ENCODE data around the gene PDGFC. TPM values are rescaled to one million over a fixed set of nuclear protein-coding genes. Genes with fewer than 3 reads are reported as not detected.
A peak's percentile ranks its signal among the peaks of the same experiment; 100 is the strongest.

The PDGFC gene
- total and polyA plus RNA-seq, 4 experiments from 2014 or later, result 0.29 TPM; not detected in 3

GRCh38 chr4:156888762-156889161 lies 82.8 kb downstream of the PDGFC start:
- H3K27ac Mint-ChIP-seq, result no peak overlapping the region
- ChIA-PET CTCF (ENCODE audit: partially characterized antibody) (no interaction called here), POLR2A (ENCODE audit: partially characterized antibody) (no interaction called here)
- H3K9me3 Mint-ChIP-seq, result peaks cover 0 to 5% (median 2%) of the 10 kb centered on the region in 8 donors
- no peak overlapping the region for H3K4me3 Mint-ChIP-seq
- Histone ChIP-seq H3K9me3 (ENCODE audit: control insufficient read depth in 1 of 2, low read length in 2 of 2) (no peaks in the 10 kb centered on the region), H3K4me1 (ENCODE audit: insufficient read depth, low read length) (no peaks in the 10 kb centered on the region), H3K27me3 (ENCODE audit: insufficient read depth, low read length) (no peaks in the 10 kb centered on the region), H3K4me3 (ENCODE audit: low read length in 2 of 2) (no peak overlapping the region), H3K36me3 (ENCODE audit: insufficient read depth, low read length) (no peaks in the 10 kb centered on the region), H3K27ac (ENCODE audit: low read depth, low read length) (no peak overlapping the region)
- H3K4me1 Mint-ChIP-seq, result no peaks in the 10 kb centered on the region
- no peak for DNase-seq
- H3K36me3 Mint-ChIP-seq, result no peaks in the 10 kb centered on the region
- H3K27me3 Mint-ChIP-seq, result no peaks in the 10 kb centered on the region
- intact Hi-C loops (cut with micrococcal nuclease), result no loop called here

DNA sequence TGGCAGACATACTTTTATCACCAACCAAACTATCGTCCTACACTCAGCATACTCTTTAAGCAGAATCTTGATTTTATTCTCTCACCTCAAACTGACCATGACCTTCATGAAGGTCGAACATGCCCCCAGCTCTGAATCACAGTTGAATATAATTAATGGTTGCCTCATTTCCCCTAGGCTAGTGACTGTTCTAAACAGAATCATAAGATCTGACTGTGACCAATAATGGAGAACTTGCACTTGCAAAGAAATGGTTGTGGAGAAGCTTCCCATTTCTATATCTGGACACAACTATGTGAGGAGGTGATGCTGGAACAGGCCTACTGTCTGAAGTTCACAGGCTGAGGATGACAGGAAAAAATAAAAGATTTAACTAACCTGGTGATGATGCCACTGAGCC lies 85.1 kb downstream of the PDGFC start:
- Mint-ChIP-seq H3K4me3 (no peak overlapping the region), H3K4me1 (no peaks in the 10 kb centered on the region), H3K9me3 (peaks cover 0 to 6% (median 2%) of the 10 kb centered on the region in 8 donors), H3K36me3 (no peaks in the 10 kb centered on the region), H3K27ac (no peak overlapping the region), H3K27me3 (no peaks in the 10 kb centered on the region)
- H3K27me3 ChIP-seq (ENCODE audit: insufficient read depth, low read length), result no peaks in the 10 kb centered on the region
- POLR2A ChIA-PET (ENCODE audit: partially characterized antibody), result no interaction called here
- no peaks in the 10 kb centered on the region for H3K4me1 ChIP-seq (ENCODE audit: insufficient read depth, low read length)
- no peak overlapping the region for H3K27ac ChIP-seq (ENCODE audit: low read depth, low read length)
- intact Hi-C loops (cut with micrococcal nuclease), result no loop called here
- DNase-seq, result no peak
- CTCF ChIA-PET (ENCODE audit: partially characterized antibody), result no interaction called here
- H3K9me3 ChIP-seq (ENCODE audit: control insufficient read depth in 1 of 2, low read length in 2 of 2), result no peaks in the 10 kb centered on the region
- H3K36me3 ChIP-seq (ENCODE audit: insufficient read depth, low read length), result no peaks in the 10 kb centered on the region
- no peak overlapping the region for H3K4me3 ChIP-seq (ENCODE audit: low read length in 2 of 2)

GRCh38 chr4:156885374-156885773 lies 86.2 kb downstream of the PDGFC start:
- H3K9me3 Mint-ChIP-seq, result peaks cover 0 to 17% (median 1%) of the 10 kb centered on the region in 8 donors
- Histone ChIP-seq H3K4me1 (ENCODE audit: insufficient read depth, low read length) (no peaks in the 10 kb centered on the region), H3K36me3 (ENCODE audit: insufficient read depth, low read length) (no peaks in the 10 kb centered on the region), H3K4me3 (ENCODE audit: low read length in 2 of 2) (no peak overlapping the region), H3K27ac (ENCODE audit: low read depth, low read length) (no peak overlapping the region), H3K27me3 (ENCODE audit: insufficient read depth, low read length) (no peaks in the 10 kb centered on the region), H3K9me3 (ENCODE audit: control insufficient read depth in 1 of 2, low read length in 2 of 2) (no peaks in the 10 kb centered on the region)
- no peak for DNase-seq
- H3K27ac Mint-ChIP-seq, result no peak overlapping the region
- no peaks in the 10 kb centered on the region for H3K36me3 Mint-ChIP-seq
- H3K4me1 Mint-ChIP-seq, result no peaks in the 10 kb centered on the region
- H3K4me3 Mint-ChIP-seq, result no peak overlapping the region
- H3K27me3 Mint-ChIP-seq, result no peaks in the 10 kb centered on the region
- POLR2A ChIA-PET (ENCODE audit: partially characterized antibody), result no interaction called here
- intact Hi-C loops (cut with micrococcal nuclease), result no loop called here
- CTCF ChIA-PET (ENCODE audit: partially characterized antibody), result no interaction called here

- Mint-ChIP-seq H3K27ac (no peak overlapping the region), H3K4me1 (no peaks in the 10 kb centered on the region), H3K27me3 (no peaks in the 10 kb centered on the region), H3K4me3 (no peak overlapping the region), H3K9me3 (peaks cover 0 to 17% (median 0%) of the 10 kb centered on the region in 8 donors), H3K36me3 (no peaks in the 10 kb centered on the region)
- no peaks in the 10 kb centered on the region for H3K27me3 ChIP-seq (ENCODE audit: insufficient read depth, low read length)
- no peak overlapping the region for H3K27ac ChIP-seq (ENCODE audit: low read depth, low read length)
- no peaks in the 10 kb centered on the region for H3K36me3 ChIP-seq (ENCODE audit: insufficient read depth, low read length)
- H3K4me3 ChIP-seq (ENCODE audit: low read length in 2 of 2), result no peak overlapping the region
- ChIA-PET POLR2A (ENCODE audit: partially characterized antibody) (no interaction called here), CTCF (ENCODE audit: partially characterized antibody) (no interaction called here)
- DNase-seq, result no peak
- no peaks in the 10 kb centered on the region for H3K4me1 ChIP-seq (ENCODE audit: insufficient read depth, low read length)
- H3K9me3 ChIP-seq (ENCODE audit: control insufficient read depth in 1 of 2, low read length in 2 of 2), result no peaks in the 10 kb centered on the region
- intact Hi-C loops (cut with micrococcal nuclease), result no loop called here
These were observed 87.4 kb downstream of the PDGFC start for GRCh38 chr4:156884183-156884582.

DNA sequence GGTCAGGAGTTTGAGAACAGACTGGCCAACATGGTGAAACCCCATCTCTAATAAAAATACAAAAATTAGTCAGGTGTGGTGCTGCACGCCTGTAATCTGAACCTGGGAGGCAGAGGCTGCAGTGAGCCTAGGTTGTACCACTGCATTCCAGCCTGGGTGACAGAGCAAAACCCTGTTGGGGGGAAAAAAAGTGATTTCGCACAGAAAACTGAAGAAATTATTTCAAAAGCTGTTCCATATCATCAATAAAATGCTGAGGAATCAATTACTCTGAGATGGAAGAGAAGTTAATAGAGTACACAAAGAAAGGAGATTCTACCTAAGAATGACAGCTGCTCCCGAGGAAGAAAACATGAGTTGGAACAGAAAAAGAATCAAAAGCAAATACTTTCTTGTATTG lies 95.9 kb downstream of the PDGFC start:
- ChIA-PET CTCF (ENCODE audit: partially characterized antibody) (no interaction called here), POLR2A (ENCODE audit: partially characterized antibody) (no interaction called here)
- no peak overlapping the region for H3K4me3 ChIP-seq (ENCODE audit: low read length in 2 of 2)
- Mint-ChIP-seq H3K27me3 (no peaks in the 10 kb centered on the region), H3K4me3 (no peak overlapping the region), H3K9me3 (peaks cover 0 to 18% (median 0%) of the 10 kb centered on the region in 8 donors), H3K4me1 (no peaks in the 10 kb centered on the region), H3K27ac (no peak overlapping the region), H3K36me3 (no peaks in the 10 kb centered on the region)
- H3K27me3 ChIP-seq (ENCODE audit: insufficient read depth, low read length), result no peaks in the 10 kb centered on the region
- intact Hi-C loops (cut with micrococcal nuclease), result no loop called here
- no peaks in the 10 kb centered on the region for H3K4me1 ChIP-seq (ENCODE audit: insufficient read depth, low read length)
- DNase-seq, result no peak
- no peaks in the 10 kb centered on the region for H3K9me3 ChIP-seq (ENCODE audit: control insufficient read depth in 1 of 2, low read length in 2 of 2)
- no peak overlapping the region for H3K27ac ChIP-seq (ENCODE audit: low read depth, low read length)
- no peaks in the 10 kb centered on the region for H3K36me3 ChIP-seq (ENCODE audit: insufficient read depth, low read length)

- Histone ChIP-seq H3K4me1 (ENCODE audit: insufficient read depth, low read length) (no peaks in the 10 kb centered on the region), H3K4me3 (ENCODE audit: low read length in 2 of 2) (no peak overlapping the region), H3K27ac (ENCODE audit: low read depth, low read length) (no peak overlapping the region), H3K27me3 (ENCODE audit: insufficient read depth, low read length) (no peaks in the 10 kb centered on the region), H3K9me3 (ENCODE audit: control insufficient read depth in 1 of 2, low read length in 2 of 2) (no peaks in the 10 kb centered on the region), H3K36me3 (ENCODE audit: insufficient read depth, low read length) (no peaks in the 10 kb centered on the region)
- Mint-ChIP-seq H3K27me3 (no peaks in the 10 kb centered on the region), H3K9me3 (peaks cover 0 to 15% (median 0%) of the 10 kb centered on the region in 8 donors), H3K27ac (no peak overlapping the region), H3K4me3 (no peak overlapping the region), H3K4me1 (no peaks in the 10 kb centered on the region), H3K36me3 (no peaks in the 10 kb centered on the region)
- ChIA-PET POLR2A (ENCODE audit: partially characterized antibody) (no interaction called here), CTCF (ENCODE audit: partially characterized antibody) (interaction anchor here (0.5 kb wide), 1 partner anchor 92 kb away, joined by 4 read pairs; no protein-coding TSS in a partner anchor)
- DNase-seq, result no peak
- intact Hi-C loops (cut with micrococcal nuclease), result no loop called here
These were observed 96.5 kb downstream of the PDGFC start for GRCh38 chr4:156875055-156875454.

DNA sequence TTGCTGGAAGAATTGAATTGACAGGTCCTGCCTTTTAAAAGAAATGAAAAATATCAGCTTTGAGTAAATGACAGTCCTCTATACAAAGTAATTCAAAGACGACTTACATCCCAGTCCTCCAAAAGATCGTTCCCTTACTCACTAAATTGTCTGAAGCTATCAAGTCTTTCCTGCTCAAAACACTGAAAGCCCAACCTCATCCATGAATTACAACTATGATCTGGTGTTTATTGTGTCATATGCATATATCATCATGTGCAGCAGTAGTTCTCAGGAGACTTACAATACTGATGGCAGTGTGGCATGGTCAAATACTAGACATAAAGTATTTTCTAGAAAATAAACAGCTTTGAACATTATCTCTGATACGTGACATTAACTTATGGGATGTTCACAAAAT lies 97.8 kb downstream of the PDGFC start:
- no peak overlapping the region for H3K27ac ChIP-seq (ENCODE audit: low read depth, low read length)
- Mint-ChIP-seq H3K4me1 (no peaks in the 10 kb centered on the region), H3K27ac (no peak overlapping the region), H3K36me3 (no peaks in the 10 kb centered on the region), H3K4me3 (no peak overlapping the region), H3K27me3 (no peaks in the 10 kb centered on the region), H3K9me3 (peaks cover 0 to 15% (median under 1%) of the 10 kb centered on the region in 8 donors)
- H3K9me3 ChIP-seq (ENCODE audit: control insufficient read depth in 1 of 2, low read length in 2 of 2), result no peaks in the 10 kb centered on the region
- intact Hi-C loops (cut with micrococcal nuclease), result no loop called here
- ChIA-PET POLR2A (ENCODE audit: partially characterized antibody) (no interaction called here), CTCF (ENCODE audit: partially characterized antibody) (no interaction called here)
- H3K36me3 ChIP-seq (ENCODE audit: insufficient read depth, low read length), result no peaks in the 10 kb centered on the region
- no peaks in the 10 kb centered on the region for H3K4me1 ChIP-seq (ENCODE audit: insufficient read depth, low read length)
- no peak for DNase-seq
- H3K4me3 ChIP-seq (ENCODE audit: low read length in 2 of 2), result no peak overlapping the region
- H3K27me3 ChIP-seq (ENCODE audit: insufficient read depth, low read length), result no peaks in the 10 kb centered on the region

GRCh38 chr4:156870861-156871260 lies 100.7 kb downstream of the PDGFC start:
- Histone ChIP-seq H3K4me1 (ENCODE audit: insufficient read depth, low read length) (no peaks in the 10 kb centered on the region), H3K36me3 (ENCODE audit: insufficient read depth, low read length) (no peaks in the 10 kb centered on the region), H3K4me3 (ENCODE audit: low read length in 2 of 2) (no peak overlapping the region), H3K27ac (ENCODE audit: low read depth, low read length) (no peak overlapping the region), H3K27me3 (ENCODE audit: insufficient read depth, low read length) (no peaks in the 10 kb centered on the region), H3K9me3 (ENCODE audit: control insufficient read depth in 1 of 2, low read length in 2 of 2) (no peaks in the 10 kb centered on the region)
- Mint-ChIP-seq H3K27ac (peak overlapping the region in 1 of 7 donors; percentile 8), H3K36me3 (no peaks in the 10 kb centered on the region), H3K27me3 (no peaks in the 10 kb centered on the region), H3K4me1 (no peaks in the 10 kb centered on the region), H3K9me3 (peaks cover 0 to 15% (median 3%) of the 10 kb centered on the region in 8 donors), H3K4me3 (no peak overlapping the region)
- CTCF ChIA-PET (ENCODE audit: partially characterized antibody), result no interaction called here
- intact Hi-C loops (cut with micrococcal nuclease), result no loop called here
- no peak for DNase-seq
- POLR2A ChIA-PET (ENCODE audit: partially characterized antibody), result no interaction called here
